ENCODE measurements around the gene ZNF548. TPM values are rescaled to one million over a fixed set of nuclear protein-coding genes. Genes with fewer than 3 reads are reported as not detected.

ZNF548 gene
- total RNA-seq, 5 donors from 2014 or later (not counting 1 experiment from before 2014, with no cell fraction given) = 57.3 to 110 (median 82.8) TPM

DNA sequence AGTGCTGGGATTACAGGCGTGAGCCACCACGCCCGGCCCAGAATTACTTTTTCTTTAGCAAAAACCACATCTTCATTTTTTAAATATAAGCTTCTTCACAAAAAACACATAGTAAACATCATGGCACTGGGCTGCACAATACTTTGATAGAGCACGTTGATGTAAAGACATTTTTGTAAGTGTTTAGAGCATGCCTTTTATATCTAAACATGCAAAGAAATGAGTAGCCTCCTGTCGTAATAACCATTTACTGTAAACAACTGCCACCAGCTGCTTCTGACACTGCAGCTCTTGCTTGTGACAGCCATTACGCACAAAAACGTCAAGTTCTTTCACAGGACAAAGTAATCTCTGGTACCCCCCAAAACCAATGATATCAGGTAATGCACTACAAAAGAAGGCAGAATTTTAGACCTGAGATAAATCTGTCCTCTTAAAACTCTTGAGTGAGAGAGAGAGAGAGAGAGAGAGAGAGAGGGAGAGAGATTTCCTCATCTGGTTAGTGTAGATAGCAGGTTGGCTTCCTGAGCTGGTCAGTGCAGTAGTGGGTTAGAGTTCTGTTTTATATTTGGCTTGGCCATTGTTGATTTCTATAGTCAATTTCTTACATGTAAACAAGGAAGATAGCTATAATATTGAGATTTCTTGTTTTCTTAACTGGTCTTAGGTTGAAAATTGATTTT is 6.7 kb upstream of the ZNF548 start:
- Mint-ChIP-seq H3K36me3 (peaks cover 11% of the 10 kb centered on the region), H3K4me1 (no peaks in the 10 kb centered on the region), H3K27me3 (peaks cover 0 to 1% of the 10 kb centered on the region in 2 donors), H3K27ac (no peak overlapping the region), H3K4me3 (no peak overlapping the region), H3K9me3 (peaks cover 10 to 33% (median 23%) of the 10 kb centered on the region in 3 donors)
- WGBS (ENCODE audit: insufficient coverage) = no CpG with 5 or more reads among the region's 7 CpGs
- DNase-seq (no peak), ATAC-seq (replicated peaks in 1 of 4) (no peak)
- ChIA-PET POLR2A (interaction anchor here in 1 of 2 donors (0.6 kb wide), 1 partner anchor 17 kb away, joined by 5 read pairs; no protein-coding TSS in a partner anchor), CTCF (no interaction called here)
- Histone ChIP-seq H3K27ac (ENCODE audit: low read length) (no peak overlapping the region), H3K9me3 (peaks cover 5% of the 10 kb centered on the region), H3K4me3 (ENCODE audit: control insufficient read depth in 1 of 2, extremely low read depth in 1 of 2, low read length in 1 of 2) (no peak overlapping the region), H3K4me1 (ENCODE audit: control insufficient read depth in 1 of 2, extremely low read depth in 1 of 2, insufficient read depth in 2 of 2, low read length in 2 of 2) (no peaks in the 10 kb centered on the region), H3K36me3 (ENCODE audit: control insufficient read depth in 2 of 2, extremely low read depth in 1 of 2, insufficient read depth in 1 of 2, low read length in 1 of 2) (no peaks in the 10 kb centered on the region), H3K27me3 (replicated peaks in 1 of 2; ENCODE audit: control insufficient read depth in 2 of 2, extremely low read depth in 1 of 2, insufficient read depth in 2 of 2, low read length in 1 of 2) (peaks cover 0 to 3% of the 10 kb centered on the region in 2 experiments)

DNA sequence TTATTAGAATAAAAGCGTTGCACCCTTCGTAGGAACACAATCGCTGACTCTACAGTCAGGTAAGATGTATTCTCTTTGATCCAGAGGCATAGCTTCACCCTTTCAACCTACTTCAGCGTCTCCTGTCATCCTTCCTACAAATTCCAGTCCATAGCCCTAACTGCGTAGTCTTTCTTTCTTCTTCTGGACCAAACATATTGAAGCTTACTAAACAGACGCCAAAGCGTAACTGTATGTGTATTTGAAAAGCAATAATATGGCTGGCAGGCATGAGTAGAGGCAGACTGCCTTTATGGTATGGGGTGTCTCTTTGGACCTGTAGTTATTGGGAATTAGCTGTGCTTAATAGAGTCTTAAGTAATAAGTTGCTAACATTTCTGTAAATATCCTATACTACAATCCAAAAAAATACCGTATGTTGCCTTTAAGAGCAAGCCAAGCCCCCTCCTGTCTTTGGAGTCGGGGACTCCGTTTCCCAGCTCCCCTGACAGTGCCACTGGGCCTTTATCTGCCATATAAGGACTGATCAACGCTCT is 392 bp upstream of the ZNF548 start:
- H3K4me3 ChIP-seq (ENCODE audit: control insufficient read depth in 1 of 2, extremely low read depth in 1 of 2, low read length in 1 of 2) = peak overlapping the region; percentile 17 to 77
- H3K27ac ChIP-seq (ENCODE audit: low read length) = peak overlapping the region; percentile 92
- H3K27me3 Mint-ChIP-seq = no peaks in the 10 kb centered on the region
- H3K4me1 ChIP-seq (ENCODE audit: control insufficient read depth in 1 of 2, extremely low read depth in 1 of 2, insufficient read depth in 2 of 2, low read length in 2 of 2) = peaks cover 14 to 16% of the 10 kb centered on the region in 2 experiments
- H3K36me3 Mint-ChIP-seq = peaks cover 33% of the 10 kb centered on the region
- ATAC-seq (replicated peaks in 1 of 4) = no peak
- CTCF ChIA-PET = interaction anchor here in 1 of 2 donors (0.5 to 1.0 kb wide), 4 partner anchors 17 to 770 kb away, joined by 3 read pairs; partner anchors contain the start of gene ZNF416
- H3K9me3 Mint-ChIP-seq = peaks cover 5 to 11% (median 6%) of the 10 kb centered on the region in 3 donors
- POLR2A ChIA-PET = interaction anchor here (0.5 to 0.7 kb wide), 2 partner anchors 24 to 26 kb away, joined by 4 read pairs; partner anchors contain the start of genes TRAPPC2B (in 1 of the 2) and ZNF547 (in 1 of the 2)
- peaks cover 0 to 3% of the 10 kb centered on the region in 2 experiments for H3K27me3 ChIP-seq (replicated peaks in 1 of 2; ENCODE audit: control insufficient read depth in 2 of 2, extremely low read depth in 1 of 2, insufficient read depth in 2 of 2, low read length in 1 of 2)
- 4% methylated on average over 3 of the region's 11 CpGs for WGBS (ENCODE audit: insufficient coverage)
- H3K4me1 Mint-ChIP-seq = peaks cover 35 to 41% (median 37%) of the 10 kb centered on the region in 3 donors
- peaks cover 8 to 10% of the 10 kb centered on the region in 2 donors for H3K36me3 ChIP-seq (ENCODE audit: control insufficient read depth in 2 of 2, extremely low read depth in 1 of 2, insufficient read depth in 1 of 2, low read length in 1 of 2)
- H3K4me3 Mint-ChIP-seq = peak overlapping the region; percentile 95 to 98 (median 97)
- DNase-seq = no peak
- no peaks in the 10 kb centered on the region for H3K9me3 ChIP-seq
- peak overlapping the region; percentile 92 to 97 for H3K27ac Mint-ChIP-seq

DNA sequence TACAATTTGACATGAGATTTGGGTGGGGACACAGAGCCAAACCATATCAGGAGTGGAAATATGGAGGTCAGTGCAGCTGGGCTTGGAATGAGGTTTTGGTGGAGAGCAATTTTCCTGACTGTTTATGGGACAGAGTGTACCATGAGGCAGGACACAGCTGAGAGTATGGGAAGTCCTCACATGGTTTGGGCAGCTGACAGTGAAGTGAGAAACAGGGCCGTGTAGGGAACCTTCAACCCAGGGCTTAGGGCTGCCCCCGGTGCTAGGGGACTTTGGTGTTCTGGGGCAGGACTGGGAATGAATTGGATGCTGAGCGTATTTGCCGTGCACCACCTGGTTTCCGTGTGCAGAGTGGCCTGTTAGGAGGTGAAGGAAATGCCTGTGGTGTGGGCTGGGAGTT is 6.1 kb downstream of the ZNF548 start:
- Histone ChIP-seq H3K27me3 (replicated peaks in 1 of 2; ENCODE audit: control insufficient read depth in 2 of 2, extremely low read depth in 1 of 2, insufficient read depth in 2 of 2, low read length in 1 of 2) (no peaks in the 10 kb centered on the region), H3K36me3 (ENCODE audit: control insufficient read depth in 2 of 2, extremely low read depth in 1 of 2, insufficient read depth in 1 of 2, low read length in 1 of 2) (peaks cover 30 to 60% of the 10 kb centered on the region in 2 donors), H3K27ac (ENCODE audit: low read length) (no peak overlapping the region), H3K4me1 (ENCODE audit: control insufficient read depth in 1 of 2, extremely low read depth in 1 of 2, insufficient read depth in 2 of 2, low read length in 2 of 2) (peaks cover 1 to 5% of the 10 kb centered on the region in 2 experiments), H3K4me3 (ENCODE audit: control insufficient read depth in 1 of 2, extremely low read depth in 1 of 2, low read length in 1 of 2) (no peak overlapping the region), H3K9me3 (no peaks in the 10 kb centered on the region)
- H3K36me3 Mint-ChIP-seq = peaks cover 89% of the 10 kb centered on the region
- CTCF ChIA-PET = no interaction called here
- peaks cover 46 to 58% (median 50%) of the 10 kb centered on the region in 3 donors for H3K9me3 Mint-ChIP-seq
- no peak overlapping the region for H3K4me3 Mint-ChIP-seq
- H3K27me3 Mint-ChIP-seq = no peaks in the 10 kb centered on the region
- peaks cover 17 to 35% (median 25%) of the 10 kb centered on the region in 3 donors for H3K4me1 Mint-ChIP-seq
- 100% methylated on average over 5 of the region's 5 CpGs for WGBS (ENCODE audit: insufficient coverage)
- DNase-seq = no peak
- POLR2A ChIA-PET = no interaction called here
- no peak for ATAC-seq (replicated peaks in 1 of 4)
- no peak overlapping the region for H3K27ac Mint-ChIP-seq

DNA sequence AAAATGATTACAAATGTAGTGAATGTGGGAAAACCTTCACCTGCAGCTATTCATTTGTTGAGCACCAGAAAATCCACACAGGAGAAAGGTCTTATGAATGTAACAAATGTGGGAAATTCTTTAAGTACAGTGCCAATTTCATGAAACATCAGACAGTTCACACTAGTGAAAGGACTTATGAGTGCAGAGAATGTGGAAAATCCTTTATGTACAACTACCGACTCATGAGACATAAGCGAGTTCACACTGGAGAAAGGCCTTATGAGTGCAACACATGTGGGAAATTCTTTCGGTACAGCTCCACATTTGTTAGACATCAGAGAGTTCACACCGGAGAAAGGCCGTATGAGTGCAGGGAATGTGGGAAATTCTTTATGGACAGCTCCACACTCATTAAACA is 9.2 kb downstream of the ZNF548 start:
- peaks cover 0 to 18% (median 8%) of the 10 kb centered on the region in 3 donors for H3K4me1 Mint-ChIP-seq
- no peak overlapping the region for H3K27ac Mint-ChIP-seq
- H3K27me3 ChIP-seq (replicated peaks in 1 of 2; ENCODE audit: control insufficient read depth in 2 of 2, extremely low read depth in 1 of 2, insufficient read depth in 2 of 2, low read length in 1 of 2) = no peaks in the 10 kb centered on the region
- POLR2A ChIA-PET = interaction anchor here in 1 of 2 donors (0.6 kb wide), 1 partner anchor 296 kb away, joined by 5 read pairs; no protein-coding TSS in a partner anchor
- no peak overlapping the region for H3K4me3 ChIP-seq (ENCODE audit: control insufficient read depth in 1 of 2, extremely low read depth in 1 of 2, low read length in 1 of 2)
- WGBS (ENCODE audit: insufficient coverage) = 92% methylated on average over 2 of the region's 5 CpGs
- H3K9me3 Mint-ChIP-seq = peaks cover 45 to 70% (median 61%) of the 10 kb centered on the region in 3 donors
- H3K27me3 Mint-ChIP-seq = no peaks in the 10 kb centered on the region
- H3K36me3 Mint-ChIP-seq = peaks cover 84% of the 10 kb centered on the region
- ATAC-seq (replicated peaks in 1 of 4) = no peak
- H3K36me3 ChIP-seq (ENCODE audit: control insufficient read depth in 2 of 2, extremely low read depth in 1 of 2, insufficient read depth in 1 of 2, low read length in 1 of 2) = peaks cover 27 to 54% of the 10 kb centered on the region in 2 donors
- H3K9me3 ChIP-seq = no peaks in the 10 kb centered on the region
- CTCF ChIA-PET = no interaction called here
- H3K4me3 Mint-ChIP-seq = no peak overlapping the region
- no peak overlapping the region for H3K27ac ChIP-seq (ENCODE audit: low read length)
- no peak for DNase-seq
- H3K4me1 ChIP-seq (ENCODE audit: control insufficient read depth in 1 of 2, extremely low read depth in 1 of 2, insufficient read depth in 2 of 2, low read length in 2 of 2) = no peaks in the 10 kb centered on the region

DNA sequence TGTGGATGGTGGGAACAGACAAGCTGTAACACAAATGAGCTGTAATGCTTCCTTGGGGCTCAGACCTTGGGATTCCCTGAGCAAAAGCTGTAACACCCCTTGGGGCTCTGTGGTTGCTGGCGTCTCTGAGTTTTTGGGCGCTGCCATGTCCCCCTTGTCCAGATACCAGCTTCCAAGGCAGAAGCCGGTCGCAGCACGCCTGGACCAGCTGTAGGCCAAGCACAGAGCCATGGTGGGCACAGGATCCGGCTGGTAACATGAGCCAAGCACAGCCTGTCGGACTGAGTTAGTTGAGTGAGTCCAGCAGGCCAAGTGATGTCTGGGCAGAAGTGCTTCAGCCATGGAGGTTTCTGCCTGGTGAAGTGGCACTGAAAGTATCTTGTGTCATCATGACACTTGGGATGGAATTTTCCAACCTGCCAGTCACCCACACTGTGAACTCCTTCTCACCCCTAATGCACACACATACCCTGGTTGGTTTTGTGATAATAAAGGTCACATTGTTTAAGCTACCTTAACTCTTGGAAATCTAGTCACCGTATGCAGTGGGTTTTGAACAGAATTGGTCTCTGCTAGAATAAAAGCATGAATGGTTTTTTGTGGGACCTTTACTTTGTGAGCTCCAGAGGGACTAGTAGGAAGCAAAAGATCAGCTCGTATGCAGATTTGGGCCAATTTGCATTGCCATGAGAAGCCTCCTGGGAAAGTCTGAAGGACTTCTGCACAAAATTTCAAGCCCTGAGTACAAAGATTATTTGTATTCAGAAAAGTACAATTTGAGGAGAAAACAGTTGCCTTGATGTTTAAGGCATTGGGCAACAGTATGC is 14.3 kb downstream of the ZNF548 start:
- no peaks in the 10 kb centered on the region for H3K27me3 Mint-ChIP-seq
- Histone ChIP-seq H3K36me3 (ENCODE audit: control insufficient read depth in 2 of 2, extremely low read depth in 1 of 2, insufficient read depth in 1 of 2, low read length in 1 of 2) (peaks cover 7 to 11% of the 10 kb centered on the region in 2 donors), H3K9me3 (no peaks in the 10 kb centered on the region), H3K4me3 (ENCODE audit: control insufficient read depth in 1 of 2, extremely low read depth in 1 of 2, low read length in 1 of 2) (no peak overlapping the region), H3K27ac (ENCODE audit: low read length) (no peak overlapping the region), H3K4me1 (ENCODE audit: control insufficient read depth in 1 of 2, extremely low read depth in 1 of 2, insufficient read depth in 2 of 2, low read length in 2 of 2) (peaks cover 0 to 3% of the 10 kb centered on the region in 2 experiments), H3K27me3 (replicated peaks in 1 of 2; ENCODE audit: control insufficient read depth in 2 of 2, extremely low read depth in 1 of 2, insufficient read depth in 2 of 2, low read length in 1 of 2) (no peaks in the 10 kb centered on the region)
- ATAC-seq (replicated peaks in 1 of 4) (no peak), DNase-seq (no peak)
- peaks cover 33% of the 10 kb centered on the region for H3K36me3 Mint-ChIP-seq
- no peak overlapping the region for H3K27ac Mint-ChIP-seq
- H3K4me3 Mint-ChIP-seq = no peak overlapping the region
- ChIA-PET CTCF (interaction anchor here in 1 of 2 donors (0.7 kb wide), 1 partner anchor 96 kb away, joined by 3 read pairs; no protein-coding TSS in a partner anchor), POLR2A (no interaction called here)
- peaks cover 2 to 8% (median 5%) of the 10 kb centered on the region in 3 donors for H3K4me1 Mint-ChIP-seq
- peaks cover 10 to 27% (median 17%) of the 10 kb centered on the region in 3 donors for H3K9me3 Mint-ChIP-seq
- 90% methylated on average over 8 of the region's 9 CpGs for WGBS (ENCODE audit: insufficient coverage)
